Measurements from ENCODE around the gene POLA1.

GRCh38 chrX:24879679-24880078 is 186.0 kb downstream of the POLA1 start:
- no peak for TF ChIP-seq CTCF (IDR thresholded peaks at IDR 0.05)
- no peak for TF ChIP-seq POLR2A (IDR thresholded peaks at IDR 0.05)

Measured in thyroid gland (tissue), 4 donors.